ENCODE measurements around the gene SHC4.

DNA sequence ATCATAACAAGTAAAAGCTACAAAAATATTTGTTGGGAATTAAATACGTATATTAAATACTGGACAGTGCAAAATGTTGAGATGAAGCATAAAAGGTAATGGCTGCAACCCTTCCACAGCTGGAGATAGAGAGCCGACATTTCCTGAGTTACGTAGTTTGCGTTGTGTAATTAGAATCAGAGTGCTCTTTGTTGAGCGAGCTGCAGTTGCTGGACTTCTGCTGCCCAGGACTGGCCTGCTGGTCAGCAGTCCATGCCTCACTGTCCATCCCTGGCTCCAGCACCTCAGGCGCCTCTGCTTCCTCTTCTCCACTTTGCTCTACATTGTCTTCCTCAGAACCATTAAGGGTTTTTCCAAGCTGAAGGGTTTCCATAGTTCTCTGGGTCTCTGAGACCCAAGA lies 28.4 kb upstream of the SHC4 start:
- TF ChIP-seq EZH2 (IDR thresholded peaks at IDR 0.05; ENCODE audit: borderline replicate concordance, low read length) (no peak), CTCF (conservative IDR thresholded peaks at IDR 0.05 in 1 of 2, IDR thresholded peaks at IDR 0.05 in 1 of 2; ENCODE audit: extremely low read depth in 1 of 2, insufficient read depth in 1 of 2, low read depth in 1 of 2, low read length in 2 of 2) (no peak)
